IPS-15b (cell line): ENCODE measurements around the gene NCOA3.
"Not testable (repeated sequence)": the region's sequence is repeated elsewhere in the genome, so short reads cannot be mapped to it uniquely, and the experiment has no call there.

ENCODE experiments used
- H3K27me3 ChIP-seq: one replicate; pipeline ENCODE4 v1.6.1; 2013; ENCODE audit warnings: low read length; ENCODE audit not compliant: control insufficient read depth, insufficient read depth
- H3K36me3 ChIP-seq: one replicate; pipeline ENCODE4 v1.6.1; 2013; ENCODE audit warnings: low read length; ENCODE audit not compliant: control insufficient read depth, insufficient read depth
- H3K4me1 ChIP-seq: one replicate; pipeline ENCODE4 v1.6.1; 2013; ENCODE audit warnings: mild to moderate bottlenecking, low read length; ENCODE audit not compliant: control insufficient read depth, insufficient read depth
- H3K4me3 ChIP-seq: one replicate; pipeline ENCODE4 v1.5.1; 2013; ENCODE audit warnings: low read depth, low read length
- H3K9ac ChIP-seq: one replicate; pipeline ENCODE4 v1.6.1; 2013; ENCODE audit warnings: low read depth, mild to moderate bottlenecking, low read length
- H3K9me3 ChIP-seq: one replicate; pipeline ENCODE4 v1.6.1; 2013; ENCODE audit warnings: mild to moderate bottlenecking, low read length; ENCODE audit not compliant: control insufficient read depth, insufficient read depth

NCOA3 gene

GRCh38 chr20:47580686-47581085 is 79.0 kb downstream of the NCOA3 start:
- not testable (repeated sequence) for H3K27me3 ChIP-seq, H3K36me3 ChIP-seq, H3K9me3 ChIP-seq, H3K4me3 ChIP-seq, H3K9ac ChIP-seq
- H3K4me1 ChIP-seq: peaks cover 19% of the 10 kb centered on the region

- H3K4me1 ChIP-seq: peaks cover 16% of the 10 kb centered on the region
- no peaks in the 10 kb centered on the region for H3K27me3 ChIP-seq
- H3K36me3 ChIP-seq: no peaks in the 10 kb centered on the region
- no peak overlapping the region for H3K4me3 ChIP-seq
- H3K9me3 ChIP-seq: no peaks in the 10 kb centered on the region
- no peak overlapping the region for H3K9ac ChIP-seq
Observed at GRCh38 chr20:47581090-47581489, 79.4 kb downstream of the NCOA3 start.

DNA sequence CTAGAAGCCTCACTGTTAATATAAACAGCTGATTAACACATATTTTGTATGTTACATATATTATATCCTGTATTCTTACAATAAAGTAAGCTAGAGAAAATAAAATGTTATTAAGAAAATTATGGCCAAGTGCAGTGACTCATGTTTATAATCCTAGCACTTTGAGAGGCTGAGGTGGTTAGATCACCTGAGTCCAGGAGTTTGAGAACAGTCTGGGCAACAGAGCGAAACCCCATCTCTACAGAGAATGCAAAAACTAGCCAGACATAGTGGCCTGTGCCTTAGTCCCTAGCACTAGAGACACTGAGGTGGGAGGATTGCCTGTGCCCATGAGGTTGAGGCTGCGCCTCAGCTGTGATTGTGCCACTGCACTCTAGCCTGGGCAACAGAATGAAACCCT is 81.9 kb downstream of the NCOA3 start:
- H3K36me3 ChIP-seq: no peaks in the 10 kb centered on the region
- H3K27me3 ChIP-seq: no peaks in the 10 kb centered on the region
- H3K9me3 ChIP-seq: no peaks in the 10 kb centered on the region
- no peak overlapping the region for H3K4me3 ChIP-seq
- H3K9ac ChIP-seq: no peak overlapping the region
- peaks cover 17% of the 10 kb centered on the region for H3K4me1 ChIP-seq

GRCh38 chr20:47585087-47585747 is 83.5 kb downstream of the NCOA3 start:
- no peaks in the 10 kb centered on the region for H3K9me3 ChIP-seq

GRCh38 chr20:47586649-47587294 is 85.1 kb downstream of the NCOA3 start:
- Histone ChIP-seq H3K9ac (no peak overlapping the region), H3K4me1 (peaks cover 14% of the 10 kb centered on the region), H3K27me3 (no peaks in the 10 kb centered on the region), H3K4me3 (no peak overlapping the region), H3K9me3 (no peaks in the 10 kb centered on the region), H3K36me3 (no peaks in the 10 kb centered on the region)

More at GRCh38 chr20:47585087-47585747, 83.5 kb downstream of the NCOA3 start:
- Histone ChIP-seq H3K9ac (no peak overlapping the region), H3K4me3 (no peak overlapping the region), H3K36me3 (no peaks in the 10 kb centered on the region), H3K4me1 (peaks cover 14% of the 10 kb centered on the region), H3K27me3 (no peaks in the 10 kb centered on the region)

DNA sequence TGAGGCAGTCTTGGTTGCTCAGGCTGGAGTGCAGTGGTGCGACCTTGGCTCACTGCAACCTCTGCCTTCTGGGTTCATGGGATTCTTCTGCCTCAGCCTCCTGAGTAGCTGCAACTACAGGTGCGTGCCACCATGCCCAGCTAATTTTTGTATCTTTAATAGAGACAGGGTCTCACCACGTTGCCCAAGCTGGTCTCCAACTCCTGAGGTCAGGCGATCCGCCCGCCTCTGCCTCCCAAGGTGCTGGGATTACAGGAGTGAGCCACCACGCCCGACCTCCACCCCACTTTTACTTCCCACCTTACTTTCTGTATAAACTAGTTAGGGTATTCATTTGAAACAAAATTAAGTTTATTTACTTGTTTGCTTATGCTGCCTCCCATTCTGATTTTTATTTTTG is 86.5 kb downstream of the NCOA3 start:
- no peaks in the 10 kb centered on the region for H3K36me3 ChIP-seq
- H3K4me1 ChIP-seq: peaks cover 14% of the 10 kb centered on the region
- H3K4me3 ChIP-seq: no peak overlapping the region
- H3K9me3 ChIP-seq: no peaks in the 10 kb centered on the region
- no peaks in the 10 kb centered on the region for H3K27me3 ChIP-seq
- no peak overlapping the region for H3K9ac ChIP-seq

DNA sequence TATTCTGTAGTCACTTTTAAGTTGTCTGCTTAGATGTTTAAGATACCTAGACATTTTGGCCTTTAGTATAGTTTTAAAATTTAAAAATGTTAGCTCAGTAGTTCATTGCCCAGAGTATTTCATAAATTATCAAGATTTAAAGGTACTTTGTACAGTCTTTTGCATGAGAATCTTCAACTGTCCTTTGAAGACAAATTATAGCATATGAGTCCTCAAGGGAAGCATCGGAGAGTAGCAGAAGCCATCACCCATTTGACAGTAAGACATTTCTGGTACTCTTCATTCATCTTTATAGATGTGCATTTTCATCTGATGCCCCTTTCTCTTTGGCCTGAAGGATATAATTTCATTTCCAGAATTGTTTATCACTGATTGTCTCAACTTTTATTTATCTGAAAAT is 89.5 kb downstream of the NCOA3 start:
- no peaks in the 10 kb centered on the region for H3K9me3 ChIP-seq
- H3K4me1 ChIP-seq: peaks cover 13% of the 10 kb centered on the region
- H3K9ac ChIP-seq: no peak overlapping the region
- H3K4me3 ChIP-seq: no peak overlapping the region
- H3K36me3 ChIP-seq: no peaks in the 10 kb centered on the region
- H3K27me3 ChIP-seq: no peaks in the 10 kb centered on the region

DNA sequence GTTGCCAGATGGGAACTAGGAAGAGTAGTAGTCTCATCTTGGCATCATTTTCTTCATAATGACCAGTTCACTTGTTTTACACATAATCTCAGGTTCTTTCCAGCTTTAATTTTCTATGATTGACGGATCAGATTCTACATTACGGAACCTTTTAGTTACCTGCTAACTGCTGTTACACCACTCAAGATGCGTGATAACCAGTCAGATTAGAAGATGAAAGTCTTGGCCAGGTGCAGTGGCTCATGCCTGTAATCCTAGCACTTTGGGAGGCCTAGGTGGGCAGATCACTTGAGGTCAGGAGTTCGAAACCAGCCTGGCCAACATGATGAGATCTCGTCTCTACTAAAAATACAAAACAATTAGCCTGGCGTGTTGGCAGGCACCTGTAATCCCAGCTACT is 92.5 kb downstream of the NCOA3 start:
- no peaks in the 10 kb centered on the region for H3K27me3 ChIP-seq
- H3K4me1 ChIP-seq: no peaks in the 10 kb centered on the region
- no peak overlapping the region for H3K9ac ChIP-seq

DNA sequence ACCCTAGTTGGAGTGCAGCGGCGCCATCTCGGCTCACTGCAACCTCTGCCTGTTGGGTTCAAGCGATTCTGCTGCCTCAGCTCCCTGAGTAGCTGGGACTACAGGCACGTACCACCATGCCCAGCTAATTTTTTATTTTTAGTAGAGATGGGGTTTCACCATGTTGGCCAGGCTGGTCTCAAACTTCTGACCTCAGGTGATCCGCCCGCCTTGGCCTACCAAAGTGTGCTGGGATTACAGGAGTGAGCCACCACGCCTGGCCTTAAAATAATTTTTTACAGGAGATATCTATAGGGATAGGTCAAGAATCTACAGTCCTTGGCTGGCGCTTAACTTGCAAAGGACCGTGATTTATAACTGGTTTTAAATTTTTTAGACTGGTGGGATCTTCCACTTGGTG is 93.5 kb downstream of the NCOA3 start:
- not testable (repeated sequence) for H3K9me3 ChIP-seq, H3K36me3 ChIP-seq, H3K4me3 ChIP-seq, H3K4me1 ChIP-seq, H3K27me3 ChIP-seq, H3K9ac ChIP-seq

More for the DNA sequence above, 92.5 kb downstream of the NCOA3 start:
- Histone ChIP-seq H3K36me3 (no peaks in the 10 kb centered on the region), H3K4me3 (no peak overlapping the region), H3K9me3 (no peaks in the 10 kb centered on the region)

- Histone ChIP-seq H3K36me3 (no peaks in the 10 kb centered on the region), H3K9ac (no peak overlapping the region), H3K4me3 (no peak overlapping the region), H3K27me3 (no peaks in the 10 kb centered on the region), H3K4me1 (no peaks in the 10 kb centered on the region), H3K9me3 (no peaks in the 10 kb centered on the region)
Observed at GRCh38 chr20:47596003-47596571, 94.4 kb downstream of the NCOA3 start.

GRCh38 chr20:47597090-47597489 is 95.4 kb downstream of the NCOA3 start:
- no peaks in the 10 kb centered on the region for H3K4me1 ChIP-seq
- H3K36me3 ChIP-seq: no peaks in the 10 kb centered on the region
- H3K9ac ChIP-seq: no peak overlapping the region
- H3K27me3 ChIP-seq: no peaks in the 10 kb centered on the region
- no peaks in the 10 kb centered on the region for H3K9me3 ChIP-seq
- H3K4me3 ChIP-seq: no peak overlapping the region
